Parathyroid adenoma (tissue), 2 donors: Measurements from ENCODE around the gene IQGAP3.

Experiments
- H2AFZ ChIP-seq: fragments of 300-600 bp; sonication (generic); one replicate; pipeline ENCODE4 v1.7.0; 2017; ENCODE audit warnings: antibody characterized with exemption, mild to moderate bottlenecking
- H3K27ac ChIP-seq: fragments of 300-600 bp; sonication (generic); one replicate; pipeline ENCODE4 v1.7.0; 2017
- H3K27me3 ChIP-seq: fragments of 300-600 bp; sonication (generic); one replicate; pipeline ENCODE4 v1.7.0; 2017; ENCODE audit warnings: low read length; ENCODE audit not compliant: control insufficient read depth, insufficient read depth
- H3K36me3 ChIP-seq: fragments of 300-600 bp; sonication (generic); one replicate; pipeline ENCODE4 v1.7.0; 2017; ENCODE audit warnings: low read length; ENCODE audit not compliant: control insufficient read depth, insufficient read depth
- H3K4me1 ChIP-seq: fragments of 300-600 bp; sonication (generic); one replicate; pipeline ENCODE4 v1.7.0; 2017; ENCODE audit warnings: control low read depth
- H3K4me2 ChIP-seq: fragments of 300-600 bp; sonication (generic); one replicate; pipeline ENCODE4 v1.7.0; 2017; ENCODE audit warnings: low read length
- H3K4me3 ChIP-seq: fragments of 300-600 bp; sonication (generic); one replicate; pipeline ENCODE4 v1.7.0; 2017; ENCODE audit warnings: low read depth, low read length
- H3K79me2 ChIP-seq: fragments of 300-600 bp; sonication (generic); one replicate; pipeline ENCODE4 v1.7.0; 2017; ENCODE audit warnings: control low read depth
- H3K9ac ChIP-seq: fragments of 300-600 bp; sonication (generic); one replicate; pipeline ENCODE4 v1.7.0; 2017; ENCODE audit warnings: mild to moderate bottlenecking
- H3K9me3 ChIP-seq: fragments of 300-600 bp; sonication (generic); one replicate; pipeline ENCODE4 v1.7.0; 2017; ENCODE audit warnings: low read length; ENCODE audit not compliant: control insufficient read depth
- CTCF ChIP-seq: fragments of 300-600 bp; sonication (generic); IDR thresholded peaks from one replicate; pipeline ENCODE4 v1.7.0; 2017; ENCODE audit warnings: antibody characterized with exemption, mild to moderate bottlenecking
- donor health status: primary hyperparathyroidism.

IQGAP3 gene

GRCh38 chr1:156602557-156602993 lies 30.2 kb upstream of the IQGAP3 start:
- H3K4me2 ChIP-seq: no peak overlapping the region
- H3K4me1 ChIP-seq: no peaks in the 10 kb centered on the region
- no peak overlapping the region for H3K4me3 ChIP-seq
- H2AFZ ChIP-seq: no peak overlapping the region
- H3K79me2 ChIP-seq: no peaks in the 10 kb centered on the region
- H3K27ac ChIP-seq: no peak overlapping the region
- H3K27me3 ChIP-seq: no peaks in the 10 kb centered on the region
- no peaks in the 10 kb centered on the region for H3K36me3 ChIP-seq
- H3K9me3 ChIP-seq: no peaks in the 10 kb centered on the region
- no peak overlapping the region for H3K9ac ChIP-seq
- no peak for TF ChIP-seq CTCF

- no peaks in the 10 kb centered on the region for H3K9me3 ChIP-seq
Measured at GRCh38 chr1:156601892-156602291, 29.5 kb upstream of the IQGAP3 start.

GRCh38 chr1:156601122-156601830 lies 28.9 kb upstream of the IQGAP3 start, which contains the start of gene GPATCH4:
Gene GPATCH4 (minus strand): TSS chr1:156601479.
- Histone ChIP-seq H3K4me1 (no peaks in the 10 kb centered on the region), H3K79me2 (no peaks in the 10 kb centered on the region), H3K36me3 (no peaks in the 10 kb centered on the region), H3K9ac (no peak within 1 kb of the TSS), H3K9me3 (no peaks in the 10 kb centered on the region), H3K27ac (peak within 1 kb of the TSS; percentile 54), H3K4me3 (peak within 1 kb of the TSS; percentile 80), H2AFZ (peak within 1 kb of the TSS; percentile 90), H3K4me2 (peak within 1 kb of the TSS; percentile 68), H3K27me3 (no peaks in the 10 kb centered on the region)
- no peak for TF ChIP-seq CTCF

More at GRCh38 chr1:156601892-156602291, 29.5 kb upstream of the IQGAP3 start:
- Histone ChIP-seq H2AFZ (peak overlapping the region; percentile 90), H3K36me3 (no peaks in the 10 kb centered on the region), H3K79me2 (no peaks in the 10 kb centered on the region), H3K4me1 (no peaks in the 10 kb centered on the region), H3K27me3 (no peaks in the 10 kb centered on the region), H3K27ac (peak overlapping the region; percentile 54), H3K4me3 (peak overlapping the region; percentile 80), H3K4me2 (peak overlapping the region; percentile 68), H3K9ac (no peak overlapping the region)
- TF ChIP-seq CTCF: no peak

GRCh38 chr1:156600733-156601121 lies 28.4 kb upstream of the IQGAP3 start:
- Histone ChIP-seq H3K27me3 (no peaks in the 10 kb centered on the region), H2AFZ (peak overlapping the region; percentile 90), H3K9ac (no peak overlapping the region), H3K4me3 (peak overlapping the region; percentile 80), H3K4me1 (no peaks in the 10 kb centered on the region), H3K36me3 (no peaks in the 10 kb centered on the region), H3K4me2 (peak overlapping the region; percentile 68), H3K9me3 (no peaks in the 10 kb centered on the region), H3K27ac (peak overlapping the region; percentile 54), H3K79me2 (no peaks in the 10 kb centered on the region)
- TF ChIP-seq CTCF: no peak

- Histone ChIP-seq H3K27ac (no peak overlapping the region), H3K4me1 (no peaks in the 10 kb centered on the region), H3K36me3 (no peaks in the 10 kb centered on the region), H3K79me2 (no peaks in the 10 kb centered on the region), H2AFZ (no peak overlapping the region), H3K9me3 (no peaks in the 10 kb centered on the region), H3K4me3 (no peak overlapping the region), H3K27me3 (no peaks in the 10 kb centered on the region), H3K9ac (no peak overlapping the region), H3K4me2 (no peak overlapping the region)
- TF ChIP-seq CTCF: no peak
Measured at GRCh38 chr1:156599811-156600210, 27.4 kb upstream of the IQGAP3 start.
